OCI-LY3 (cell line): ENCODE measurements around the gene BANP.
"Not testable (repeated sequence)": the region's sequence is repeated elsewhere in the genome, so short reads cannot be mapped to it uniquely, and the experiment has no call there.

ENCODE experiments used
- H2AFZ ChIP-seq: fragments of 200-600, 300-600 bp; shearing (Covaris generic); 2 replicates; pipeline ENCODE4 v1.6.0; 2014; ENCODE audit warnings: antibody characterized with exemption, low read depth, low read length
- H3K27ac ChIP-seq: fragments of 200-600, 300-600 bp; sonication (generic); 2 replicates; pipeline ENCODE4 v1.5.1; 2014; ENCODE audit warnings: mild to moderate bottlenecking, low read length, moderate library complexity, mixed read lengths
- H3K27me3 ChIP-seq: fragments of 200-600, 300-600 bp; sonication (generic); 2 replicates; pipeline ENCODE4 v1.6.1; 2014; ENCODE audit warnings: low read depth, low read length, mixed read lengths
- H3K36me3 ChIP-seq: fragments of 200-600, 300-600 bp; sonication (generic); replicated peaks from 2 replicates; pipeline ENCODE3; 2014; ENCODE audit warnings: low read depth, low read length, mixed read lengths
- H3K4me1 ChIP-seq: fragments of 300-600, 200-600 bp; sonication (generic); 2 replicates; pipeline ENCODE4 v1.6.1; 2014; ENCODE audit warnings: low read length, mixed read lengths
- H3K4me2 ChIP-seq: fragments of 200-600, 300-600 bp; sonication (generic); 2 replicates; pipeline ENCODE4 v1.6.1; 2014; ENCODE audit warnings: low read length, mixed read lengths
- H3K4me3 ChIP-seq: fragments of 300-600, 200-600 bp; sonication (generic); 2 replicates; pipeline ENCODE4 v1.5.1; 2014; ENCODE audit warnings: antibody characterized with exemption, mild to moderate bottlenecking, low read length, moderate library complexity
- H3K79me2 ChIP-seq: fragments of 300-600, 200-600 bp; shearing (Covaris generic); 2 replicates; pipeline ENCODE4 v1.6.1; 2014; ENCODE audit warnings: mild to moderate bottlenecking, low read length, mixed read lengths
- H3K9ac ChIP-seq: fragments of 300-600, 200-600 bp; shearing (Covaris generic); 2 replicates; pipeline ENCODE4 v1.6.0; 2014; ENCODE audit warnings: mild to moderate bottlenecking, low read length, moderate library complexity
- H3K9me3 ChIP-seq: fragments of 200-600, 300-600 bp; shearing (Covaris generic); 2 replicates; pipeline ENCODE4 v1.6.1; 2014; ENCODE audit warnings: low read length, mixed read lengths; ENCODE audit not compliant: insufficient read depth
- H4K20me1 ChIP-seq: fragments of 200-600, 300-600 bp; sonication (generic); 2 replicates; pipeline ENCODE4 v1.6.1; 2016; ENCODE audit warnings: low read length, mixed read lengths; ENCODE audit not compliant: insufficient read depth
- EZH2phosphoT487 ChIP-seq: fragments of 200-600 bp; shearing (Covaris generic); IDR thresholded peaks from 2 replicates; pipeline ENCODE4 v1.6.1; 2018; ENCODE audit warnings: antibody characterized with exemption, mixed run types, low read depth
- TF ChIP-seq, protein P1 (sequence below): fragments of 200-600, 300-600 bp; sonication (generic); IDR thresholded peaks from 2 replicates; pipeline ENCODE4 v1.5.1; 2014; ENCODE audit warnings: antibody characterized with exemption, low read length, low read depth

BANP gene

DNA sequence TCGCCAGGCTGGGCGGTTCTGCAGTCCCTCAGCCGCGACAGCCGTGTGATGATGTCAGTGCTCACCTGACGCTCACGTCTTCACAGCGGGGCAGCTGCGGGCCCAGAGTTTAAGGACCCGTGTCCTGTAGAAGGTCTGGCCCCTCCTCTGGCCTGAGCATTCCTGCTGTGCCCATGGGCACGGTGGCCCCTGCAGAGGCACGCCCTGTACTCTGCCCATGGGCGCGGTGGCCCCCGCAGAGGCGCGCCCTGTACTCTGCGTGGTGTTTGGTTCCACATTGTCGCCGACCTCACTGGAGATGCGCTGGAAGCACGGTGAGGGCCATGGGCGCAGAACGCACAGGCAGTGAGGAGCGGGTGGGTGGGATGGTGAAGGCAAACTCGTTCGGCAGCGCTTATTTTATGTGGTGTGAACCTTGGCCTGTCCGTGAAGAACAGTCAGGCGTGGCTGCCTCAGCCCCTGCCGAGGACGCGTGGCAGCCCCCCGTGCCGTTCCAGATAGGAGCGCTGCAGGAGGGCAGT lies 122.0 kb downstream of the BANP start:
- Histone ChIP-seq H3K4me2 (no peak overlapping the region), H3K9me3 (no peaks in the 10 kb centered on the region), H3K27ac (no peak overlapping the region), H4K20me1 (no peaks in the 10 kb centered on the region), H3K36me3 (peaks cover 16% of the 10 kb centered on the region), H2AFZ (no peak overlapping the region), H3K4me1 (peaks cover 31% of the 10 kb centered on the region), H3K4me3 (no peak overlapping the region), H3K79me2 (no peaks in the 10 kb centered on the region), H3K27me3 (no peaks in the 10 kb centered on the region), H3K9ac (no peak overlapping the region)
- TF ChIP-seq, protein P1, sequence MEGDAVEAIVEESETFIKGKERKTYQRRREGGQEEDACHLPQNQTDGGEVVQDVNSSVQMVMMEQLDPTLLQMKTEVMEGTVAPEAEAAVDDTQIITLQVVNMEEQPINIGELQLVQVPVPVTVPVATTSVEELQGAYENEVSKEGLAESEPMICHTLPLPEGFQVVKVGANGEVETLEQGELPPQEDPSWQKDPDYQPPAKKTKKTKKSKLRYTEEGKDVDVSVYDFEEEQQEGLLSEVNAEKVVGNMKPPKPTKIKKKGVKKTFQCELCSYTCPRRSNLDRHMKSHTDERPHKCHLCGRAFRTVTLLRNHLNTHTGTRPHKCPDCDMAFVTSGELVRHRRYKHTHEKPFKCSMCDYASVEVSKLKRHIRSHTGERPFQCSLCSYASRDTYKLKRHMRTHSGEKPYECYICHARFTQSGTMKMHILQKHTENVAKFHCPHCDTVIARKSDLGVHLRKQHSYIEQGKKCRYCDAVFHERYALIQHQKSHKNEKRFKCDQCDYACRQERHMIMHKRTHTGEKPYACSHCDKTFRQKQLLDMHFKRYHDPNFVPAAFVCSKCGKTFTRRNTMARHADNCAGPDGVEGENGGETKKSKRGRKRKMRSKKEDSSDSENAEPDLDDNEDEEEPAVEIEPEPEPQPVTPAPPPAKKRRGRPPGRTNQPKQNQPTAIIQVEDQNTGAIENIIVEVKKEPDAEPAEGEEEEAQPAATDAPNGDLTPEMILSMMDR, result no peak
- TF ChIP-seq EZH2phosphoT487, result no peak

DNA sequence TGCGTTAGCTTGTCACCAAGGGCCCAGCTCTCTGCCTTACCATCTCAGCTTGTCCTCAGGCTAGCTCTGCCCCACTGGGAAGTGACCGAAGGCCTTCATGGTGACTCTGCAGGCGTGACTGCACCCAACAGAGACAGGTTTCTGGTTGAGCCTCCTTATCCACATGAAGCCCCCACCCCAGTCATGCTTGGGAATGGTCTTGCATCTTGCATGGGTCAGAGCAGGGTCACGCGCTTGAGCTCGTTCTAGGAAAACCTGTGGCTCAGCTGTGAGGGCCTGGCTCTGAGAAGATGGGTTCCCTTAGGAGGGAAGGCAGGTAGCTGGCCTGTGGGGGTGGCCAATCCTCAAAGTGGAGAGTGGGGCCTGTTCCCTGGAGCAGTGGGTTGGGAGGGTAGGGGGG lies 122.8 kb downstream of the BANP start:
- H3K79me2 ChIP-seq, result no peaks in the 10 kb centered on the region
- peaks cover 19% of the 10 kb centered on the region for H3K36me3 ChIP-seq
- no peaks in the 10 kb centered on the region for H4K20me1 ChIP-seq
- H3K9me3 ChIP-seq, result no peaks in the 10 kb centered on the region
- no peak overlapping the region for H2AFZ ChIP-seq
- H3K4me2 ChIP-seq, result no peak overlapping the region
- no peak for TF ChIP-seq EZH2phosphoT487
- TF ChIP-seq, protein P1, result no peak
- H3K4me1 ChIP-seq, result peaks cover 24% of the 10 kb centered on the region
- no peaks in the 10 kb centered on the region for H3K27me3 ChIP-seq
- H3K4me3 ChIP-seq, result no peak overlapping the region
- H3K9ac ChIP-seq, result no peak overlapping the region
- no peak overlapping the region for H3K27ac ChIP-seq

DNA sequence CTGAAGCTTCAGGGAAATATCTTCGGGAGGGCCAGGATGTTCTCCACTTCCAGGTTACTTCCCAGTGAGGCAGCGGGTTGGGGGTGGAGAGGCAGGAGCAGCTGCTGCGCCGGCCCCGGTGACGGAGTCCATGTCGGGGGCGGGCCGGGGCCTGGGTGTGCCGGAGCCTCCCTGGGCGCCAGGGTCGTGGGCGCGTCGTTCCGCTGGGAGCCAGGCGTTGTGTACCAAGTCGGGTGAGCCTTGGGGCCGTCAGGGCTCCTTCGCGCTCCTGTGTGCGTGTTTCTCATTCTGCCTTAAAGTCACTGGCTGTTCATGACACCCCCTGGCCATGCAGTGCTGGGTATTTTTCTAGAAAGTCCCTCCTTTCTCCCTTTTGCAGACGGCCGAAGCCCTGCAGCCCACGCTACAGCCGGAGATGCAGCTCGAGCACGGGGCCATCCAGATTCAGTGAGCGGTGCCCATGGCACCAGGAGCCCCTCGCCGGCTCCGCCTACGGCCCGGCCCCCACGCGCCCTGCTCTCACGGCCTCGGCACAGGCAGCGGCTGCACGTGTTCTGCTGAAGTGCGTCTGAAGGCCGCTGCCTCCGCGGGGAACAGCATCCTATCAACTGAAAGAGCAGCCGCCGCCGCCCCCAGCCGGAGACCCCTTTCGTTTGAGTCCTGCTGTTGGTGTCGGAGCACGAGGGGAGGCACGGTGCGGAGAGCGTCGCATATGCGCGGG lies 125.1 kb downstream of the BANP start:
- Histone ChIP-seq H3K9ac (no peak overlapping the region), H4K20me1 (no peaks in the 10 kb centered on the region), H3K4me1 (peaks cover 8% of the 10 kb centered on the region; the same call in 1 of the 2 replicates), H2AFZ (no peak overlapping the region), H3K27me3 (no peaks in the 10 kb centered on the region), H3K27ac (no peak overlapping the region), H3K9me3 (no peaks in the 10 kb centered on the region), H3K79me2 (no peaks in the 10 kb centered on the region), H3K4me2 (no peak overlapping the region), H3K36me3 (peaks cover 14% of the 10 kb centered on the region), H3K4me3 (no peak overlapping the region)
- TF ChIP-seq, protein P1, result no peak
- no peak for TF ChIP-seq EZH2phosphoT487

DNA sequence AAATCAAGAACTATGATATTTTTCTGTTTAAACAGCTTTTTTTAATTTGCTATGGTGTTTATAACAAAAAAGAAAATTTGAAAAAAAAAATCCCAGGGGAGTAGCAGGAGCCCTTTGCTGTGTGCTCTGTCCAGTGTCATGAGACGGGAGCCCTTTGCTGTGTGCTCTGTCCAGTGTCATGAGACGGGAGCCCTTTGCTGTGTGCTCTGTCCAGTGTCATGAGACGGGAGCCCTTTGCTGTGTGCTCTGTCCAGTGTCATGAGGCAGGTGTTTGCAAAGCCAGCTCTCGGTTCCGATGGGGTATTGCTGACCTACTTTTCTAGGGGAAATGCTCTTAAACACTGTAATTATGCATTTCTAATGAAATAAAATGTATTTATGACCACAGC lies 125.7 kb downstream of the BANP start:
- H3K4me1 ChIP-seq, H3K79me2 ChIP-seq, H4K20me1 ChIP-seq, H3K9ac ChIP-seq, H3K4me3 ChIP-seq, H3K27me3 ChIP-seq, H3K9me3 ChIP-seq, H2AFZ ChIP-seq, H3K4me2 ChIP-seq, H3K27ac ChIP-seq: not testable (repeated sequence)
- peaks cover 14% of the 10 kb centered on the region for H3K36me3 ChIP-seq
